Iris pigment epithelial cell (primary cell): ENCODE results near the gene STOML1.

Experiments
- DNase-seq: peaks from one replicate; pipeline ENCODE4 v3.0.0-alpha.2; 2011; ENCODE audit warnings: low read depth

Gene STOML1

GRCh38 chr15:74019734-74020133 lies 27.6 kb upstream of the STOML1 start:
- DNase-seq, result no peak

GRCh38 chr15:74013374-74013894 lies 21.3 kb upstream of the STOML1 start:
- no peak for DNase-seq

DNA sequence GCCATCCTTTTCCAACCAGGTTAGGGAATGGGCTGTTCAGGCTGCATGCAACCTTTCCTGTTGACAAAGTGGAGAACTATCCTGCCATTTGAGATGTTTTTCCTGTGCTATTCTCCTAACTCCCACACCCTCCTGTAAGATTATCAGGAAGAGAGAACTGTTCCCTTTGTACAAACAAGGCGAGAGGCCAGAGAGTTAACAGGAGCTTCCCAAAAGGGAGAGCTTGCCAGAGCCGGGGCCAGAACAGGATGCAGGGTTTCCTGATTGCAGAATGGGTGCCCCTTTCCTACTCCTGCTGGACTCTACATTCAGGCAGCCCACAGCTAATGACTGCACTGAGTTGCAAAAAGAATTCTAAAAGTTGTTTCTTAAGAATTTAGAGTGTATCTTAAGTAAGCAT lies 19.5 kb upstream of the STOML1 start:
- DNase-seq, result no peak

DNA sequence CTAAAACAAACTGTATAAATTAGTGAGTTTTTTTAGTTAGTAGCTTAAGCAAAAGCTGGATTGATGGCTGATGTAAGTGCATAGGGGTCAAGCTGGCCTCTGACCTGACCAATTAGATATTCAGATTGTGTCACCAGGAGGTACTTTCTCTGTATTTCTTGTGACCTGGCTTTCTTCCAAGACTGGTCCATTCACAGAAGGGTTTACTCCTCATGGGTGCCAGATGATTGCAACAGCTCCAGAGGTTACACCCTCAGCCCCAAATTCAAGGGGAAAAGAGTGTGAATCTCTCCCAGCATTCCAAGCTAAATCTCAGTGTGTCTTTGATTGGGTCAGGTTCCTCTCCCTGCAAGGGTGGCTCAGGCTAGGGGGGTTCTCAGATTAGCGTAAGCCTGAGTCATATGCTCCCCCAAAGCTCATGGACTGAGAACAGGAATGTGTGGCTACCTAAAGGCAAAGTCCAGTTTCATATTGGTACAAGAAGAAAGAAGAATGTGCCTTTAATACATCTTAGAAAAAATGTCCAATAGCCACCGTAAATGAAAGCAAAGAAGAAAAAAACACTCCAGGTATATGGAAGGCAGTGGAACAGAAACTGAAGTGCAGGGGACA lies 18.9 kb upstream of the STOML1 start:
- DNase-seq, result peak; percentile 59

GRCh38 chr15:74008901-74009300 lies 16.8 kb upstream of the STOML1 start:
- DNase-seq, result no peak

GRCh38 chr15:74007820-74008371 lies 15.8 kb upstream of the STOML1 start:
- DNase-seq, result no peak

GRCh38 chr15:74006774-74007639 lies 14.9 kb upstream of the STOML1 start:
- DNase-seq, result no peak

DNA sequence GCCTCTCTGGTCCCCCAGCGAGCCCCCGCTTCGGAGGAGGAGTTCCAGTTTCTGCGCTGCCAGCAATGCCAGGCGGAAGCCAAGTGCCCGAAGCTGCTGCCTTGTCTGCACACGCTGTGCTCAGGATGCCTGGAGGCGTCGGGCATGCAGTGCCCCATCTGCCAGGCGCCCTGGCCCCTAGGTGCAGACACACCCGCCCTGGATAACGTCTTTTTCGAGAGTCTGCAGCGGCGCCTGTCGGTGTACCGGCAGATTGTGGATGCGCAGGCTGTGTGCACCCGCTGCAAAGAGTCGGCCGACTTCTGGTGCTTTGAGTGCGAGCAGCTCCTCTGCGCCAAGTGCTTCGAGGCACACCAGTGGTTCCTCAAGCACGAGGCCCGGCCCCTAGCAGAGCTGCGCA lies 5.9 kb upstream of the STOML1 start:
- DNase-seq, result no peak

DNA sequence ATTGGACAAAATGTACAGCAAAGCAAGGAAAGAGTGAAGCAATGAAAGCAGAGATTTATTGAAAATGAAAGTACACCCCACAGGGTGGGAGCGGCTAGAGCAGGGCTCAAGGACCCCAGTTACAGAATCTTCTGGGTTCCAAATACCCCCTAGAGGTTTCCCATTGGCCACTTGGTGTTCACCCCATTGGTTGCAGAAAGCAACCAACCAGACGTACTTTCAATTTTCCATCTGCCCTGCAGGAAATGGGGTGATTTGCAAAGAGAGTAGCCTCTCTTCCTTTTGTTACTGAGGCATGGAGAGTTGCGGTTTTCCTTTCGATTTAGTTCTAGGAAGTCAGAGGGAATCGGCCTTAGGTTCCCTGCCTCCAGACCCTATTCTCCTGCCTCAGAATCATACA lies 4.8 kb upstream of the STOML1 start:
- peak; percentile 73 for DNase-seq

GRCh38 chr15:73996267-73996666 lies 4.2 kb upstream of the STOML1 start:
- DNase-seq, result no peak

DNA sequence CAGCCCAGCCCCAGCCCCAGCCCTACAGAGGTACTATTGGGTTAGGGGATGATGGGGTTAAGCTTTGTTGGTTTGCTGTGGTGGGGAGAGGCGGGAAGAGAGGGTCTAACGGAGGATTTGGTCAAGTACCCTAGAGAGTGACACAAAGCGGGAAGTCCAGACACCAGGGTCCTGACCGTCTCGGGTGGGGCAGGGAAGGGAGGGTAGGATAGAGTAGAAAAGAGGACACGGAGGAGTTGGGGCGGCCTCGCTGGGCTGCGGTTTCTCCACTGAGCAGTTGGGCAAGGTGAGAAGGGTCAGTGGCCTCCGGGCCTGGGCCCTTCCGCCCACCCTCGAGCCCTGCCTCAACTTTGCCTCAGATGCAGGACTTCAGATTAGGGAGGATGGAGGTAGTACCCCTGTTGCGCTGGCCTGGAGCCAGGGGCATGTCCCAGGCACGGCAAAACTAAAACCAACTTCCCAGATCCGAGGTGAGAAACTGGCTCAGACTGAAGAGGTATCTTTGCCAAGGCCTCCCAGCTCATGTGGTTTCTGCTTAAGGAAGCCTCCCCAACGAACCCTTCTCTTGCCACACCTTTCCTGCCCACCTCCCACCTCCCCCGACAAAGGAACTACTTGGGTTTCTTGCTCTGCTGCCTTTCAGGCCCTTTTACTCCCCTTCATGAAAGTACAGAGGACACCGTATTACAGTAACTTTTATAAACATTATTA lies 3.0 kb upstream of the STOML1 start:
- DNase-seq, result no peak

GRCh38 chr15:73994413-73994883 lies 2.4 kb upstream of the STOML1 start, which contains the start of gene PML:
Gene PML, plus strand, starts transcription at chr15:73994716. Its CDS starts 97 bp downstream, at chr15:73994813.
- DNase-seq, result peak; percentile 97

DNA sequence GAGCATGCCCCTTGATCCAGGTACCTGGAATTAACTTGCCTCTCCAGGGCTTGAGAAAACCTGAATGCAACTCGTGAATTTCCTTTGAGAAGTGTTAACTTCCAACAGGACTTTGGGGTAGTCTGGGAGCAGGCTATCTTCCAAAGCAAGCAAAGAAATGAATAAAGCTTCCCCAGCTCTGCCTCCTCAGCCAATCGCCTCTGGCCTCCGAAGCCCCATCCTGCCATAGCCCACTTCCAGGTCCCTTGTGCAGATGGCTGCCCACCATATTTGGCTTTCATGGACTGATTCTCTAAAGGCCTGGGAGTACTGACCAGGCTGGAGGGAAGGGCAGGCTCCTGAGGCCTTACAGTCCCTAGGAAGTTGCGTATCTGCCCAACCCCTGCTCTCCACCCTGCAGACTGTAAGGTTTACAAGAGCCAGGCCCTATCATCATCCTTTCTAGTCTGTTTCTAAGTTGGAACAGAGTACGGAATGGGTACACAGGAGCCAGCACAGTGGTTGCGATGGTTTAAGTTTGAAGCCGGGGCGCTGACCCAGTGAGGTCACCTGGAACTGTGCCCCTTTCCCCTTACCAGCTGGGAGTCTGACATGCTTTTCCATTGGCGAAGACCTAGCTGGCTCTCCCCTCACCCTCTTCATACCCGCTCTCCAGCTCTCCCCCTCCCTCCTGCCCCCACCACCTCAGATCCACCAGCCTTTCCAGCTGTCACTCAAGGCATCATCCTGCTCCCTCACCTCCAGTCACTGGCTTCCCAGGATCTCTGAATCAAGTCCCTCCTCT lies 1.3 kb upstream of the STOML1 start:
- no peak for DNase-seq

DNA sequence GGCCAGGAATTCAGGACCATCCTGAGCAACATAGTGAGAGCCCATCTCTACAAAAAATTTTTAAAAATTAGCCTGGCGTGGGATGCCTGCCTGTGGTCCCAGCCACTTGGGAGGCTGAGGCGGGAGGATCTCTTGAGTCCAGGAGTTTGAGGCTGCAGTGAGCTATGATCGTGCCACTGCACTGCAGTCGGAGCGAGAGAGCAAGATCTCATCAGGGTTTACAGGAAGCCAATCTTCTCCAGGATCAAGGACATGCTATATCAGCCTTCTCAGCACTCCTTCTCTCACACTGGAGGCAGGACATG lies 451 bp upstream of the STOML1 start:
- DNase-seq, result no peak

DNA sequence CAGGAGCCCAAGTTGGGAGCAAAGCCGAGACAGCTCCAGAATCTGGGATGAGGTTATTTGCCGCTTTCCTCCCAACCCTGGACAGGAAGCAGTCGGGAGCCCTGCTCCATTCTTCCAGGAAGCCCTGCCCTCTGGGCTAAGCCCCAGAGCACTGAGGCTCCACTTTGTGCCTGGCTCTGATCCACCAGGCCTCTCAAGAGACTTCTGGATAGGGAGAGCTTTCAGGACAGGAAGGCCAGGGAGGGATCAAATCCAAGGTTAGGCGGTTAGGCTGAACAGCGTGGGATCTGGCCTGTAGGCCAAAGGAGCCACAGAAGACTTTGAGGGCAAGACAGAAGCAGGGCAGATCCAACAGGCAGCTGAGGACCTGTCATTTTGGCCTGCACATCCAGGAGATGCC lies 835 bp downstream of the STOML1 start:
- DNase-seq, result no peak

- DNase-seq, result no peak
Measured at GRCh38 chr15:73990250-73991005, 1.7 kb downstream of the STOML1 start.

DNA sequence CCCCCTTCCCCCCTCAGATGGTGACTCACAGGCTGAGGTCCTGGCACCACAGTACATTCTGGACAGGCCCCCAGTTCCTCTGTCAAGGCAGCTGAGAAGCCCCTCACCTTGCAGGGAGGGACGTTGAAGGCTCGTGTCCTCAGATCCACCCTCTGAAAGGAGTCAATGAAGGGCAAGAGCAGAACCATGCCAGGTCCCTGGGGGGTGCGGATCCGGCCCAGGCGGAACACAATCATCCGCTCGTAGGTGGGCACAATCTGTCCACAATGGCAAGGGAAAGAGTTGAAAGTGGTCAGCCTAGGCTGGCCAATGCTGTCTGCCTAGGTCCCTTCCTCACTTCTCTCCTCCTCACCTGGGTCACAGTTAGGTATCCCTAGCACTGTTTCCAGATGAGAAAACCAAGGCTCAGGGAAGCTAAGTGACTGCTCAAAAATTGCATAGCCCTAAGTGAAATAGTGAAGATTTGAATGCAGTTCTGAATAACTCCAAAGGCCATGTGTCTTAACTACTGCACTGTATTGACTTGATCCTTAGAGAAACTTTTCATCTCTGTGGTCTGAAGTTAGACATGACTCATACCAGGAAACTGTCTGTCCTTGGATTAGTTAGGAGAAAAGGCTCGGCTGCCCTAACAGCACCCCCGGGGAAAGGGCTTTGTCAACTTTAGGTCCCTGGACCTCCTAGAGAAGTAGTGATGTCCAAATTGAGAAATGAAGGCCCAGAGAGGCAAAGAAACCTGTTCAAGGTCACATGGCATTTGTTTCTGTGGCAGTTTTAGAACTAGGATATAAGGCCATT lies 2.9 kb downstream of the STOML1 start:
- peak; percentile 92 for DNase-seq

- no peak for DNase-seq
Measured at GRCh38 chr15:73988445-73988969, 3.6 kb downstream of the STOML1 start.

GRCh38 chr15:73987681-73988444 lies 4.2 kb downstream of the STOML1 start:
- peak; percentile 47 for DNase-seq
